Cardiac muscle cell (in vitro differentiated cells and primary cell): Measurements from ENCODE around the gene BNC2. TPM values are rescaled to one million over a fixed set of nuclear protein-coding genes. Genes with fewer than 3 reads are reported as not detected.

ENCODE experiments used
- DNase-seq, 2 donors: peaks; one replicate each; pipeline versions ENCODE4 v3.0.0 to v3.0.0-alpha.2; 2010 to 2017; ENCODE audit warnings: low read depth in 1 of 2, low spot score in 1 of 2
- H3K27ac ChIP-seq: fragments of 200-600 bp; sonication (generic); 2 replicates; pipeline ENCODE4 v1.5.1; 2016
- H3K27me3 ChIP-seq: fragments of 200-600 bp; sonication (generic); 2 replicates; pipeline ENCODE4 v1.6.0; 2016; ENCODE audit warnings: control low read depth
- H3K36me3 ChIP-seq: fragments of 200-600 bp; sonication (generic); 2 replicates; pipeline ENCODE4 v1.5.1; 2016; ENCODE audit warnings: control low read depth
- H3K4me1 ChIP-seq: fragments of 200-600 bp; sonication (generic); 2 replicates; pipeline ENCODE4 v1.8.1; 2017; ENCODE audit warnings: low read depth, mild to moderate bottlenecking, mixed run types
- H3K4me3 ChIP-seq: fragments of 200-600 bp; sonication (generic); 2 replicates; pipeline ENCODE4 v1.5.1; 2016; ENCODE audit warnings: mild to moderate bottlenecking
- H3K9me3 ChIP-seq: fragments of 200-600 bp; sonication (generic); 2 replicates; pipeline ENCODE4 v1.5.1; 2017; ENCODE audit warnings: low read depth, mild to moderate bottlenecking, control low read depth
- CTCF ChIP-seq: IDR thresholded peaks from 2 replicates; pipeline ENCODE4 v1.5.1; 2012; ENCODE audit warnings: low read depth, mild to moderate bottlenecking, low read length
- polyA plus RNA-seq: library from polyadenylated mRNA; unstranded; fragments of >200 nt; fragmentation: Nextera tagmentation; extraction: Ambion mirVana; gene quantifications from 2 replicates; pipeline ENCODE4 v1.2.1, GENCODE V29; 2016
- total RNA-seq: library from RNA; depleted of rRNA; stranded (reverse); fragments of >200 nt; gene quantifications from 2 replicates; pipeline ENCODE4 v1.2.3, GENCODE V29; 2016

BNC2 gene
- total and polyA plus RNA-seq, 2 experiments from 2014 or later = 0.54 to 0.55 TPM

- peak in 1 of 2 donors; percentile 8 for DNase-seq
- no peaks in the 10 kb centered on the region for H3K36me3 ChIP-seq
- H3K9me3 ChIP-seq = no peaks in the 10 kb centered on the region
- H3K27me3 ChIP-seq = peaks cover 31% of the 10 kb centered on the region
- no peak overlapping the region for H3K27ac ChIP-seq
- no peak for TF ChIP-seq CTCF
- H3K4me1 ChIP-seq = no peaks in the 10 kb centered on the region
- H3K4me3 ChIP-seq = no peak overlapping the region
Observed at GRCh38 chr9:16653491-16654399, 216.7 kb downstream of the BNC2 start.

DNA sequence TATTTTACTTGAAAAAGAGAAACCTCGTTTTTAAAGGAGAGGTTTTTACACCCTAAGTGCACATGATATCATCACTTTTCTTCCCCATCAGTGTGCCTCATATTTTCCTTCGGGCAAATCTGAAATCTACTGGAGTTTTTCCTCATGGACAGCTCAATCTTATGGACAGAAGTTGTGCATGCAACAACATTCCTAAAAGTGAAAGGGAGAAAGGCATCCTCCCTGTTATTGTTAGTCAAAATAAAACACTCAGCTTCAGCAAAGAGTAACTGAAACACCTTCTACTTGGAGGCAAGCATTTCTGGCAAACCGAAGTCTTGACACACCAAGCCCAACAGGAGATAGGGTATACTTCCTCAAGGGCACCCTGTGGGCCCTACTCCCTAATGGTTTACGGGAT is 217.9 kb downstream of the BNC2 start:
- H3K4me3 ChIP-seq = no peak overlapping the region
- no peaks in the 10 kb centered on the region for H3K4me1 ChIP-seq
- H3K36me3 ChIP-seq = no peaks in the 10 kb centered on the region
- peaks cover 26% of the 10 kb centered on the region for H3K27me3 ChIP-seq
- no peaks in the 10 kb centered on the region for H3K9me3 ChIP-seq
- no peak overlapping the region for H3K27ac ChIP-seq
- TF ChIP-seq CTCF = no peak
- DNase-seq = peak in 1 of 2 donors; percentile 38

DNA sequence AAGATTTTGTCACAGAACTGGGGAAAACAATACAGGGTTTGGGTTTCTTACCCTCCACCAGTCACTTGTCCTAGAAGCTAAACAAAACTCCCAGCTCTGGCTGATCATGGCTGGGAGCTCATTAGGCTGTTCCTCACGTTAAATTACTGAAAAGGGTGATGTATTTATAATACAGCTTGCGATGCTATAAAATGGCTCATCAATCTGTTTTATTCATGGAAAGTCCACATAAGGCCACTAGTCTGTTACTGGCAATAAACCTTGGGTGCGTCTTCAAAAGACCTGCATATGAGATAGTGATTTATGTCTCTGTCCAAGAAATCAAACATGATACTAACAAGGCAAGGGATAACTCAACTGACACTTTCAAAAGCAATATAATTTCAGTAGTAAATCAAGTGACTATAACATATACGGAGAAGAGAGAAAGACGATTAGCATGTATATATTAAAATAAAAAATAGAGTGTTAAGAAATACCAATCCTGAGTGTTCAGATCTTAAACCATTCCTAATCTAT is 219.0 kb downstream of the BNC2 start:
- H3K4me1 ChIP-seq = no peaks in the 10 kb centered on the region
- no peak for TF ChIP-seq CTCF
- H3K4me3 ChIP-seq = no peak overlapping the region
- H3K27ac ChIP-seq = no peak overlapping the region
- H3K36me3 ChIP-seq = no peaks in the 10 kb centered on the region
- peaks cover 17% of the 10 kb centered on the region for H3K27me3 ChIP-seq
- no peaks in the 10 kb centered on the region for H3K9me3 ChIP-seq
- no peak for DNase-seq

- Histone ChIP-seq H3K4me3 (no peak overlapping the region), H3K9me3 (no peaks in the 10 kb centered on the region), H3K4me1 (no peaks in the 10 kb centered on the region), H3K36me3 (no peaks in the 10 kb centered on the region), H3K27ac (no peak overlapping the region), H3K27me3 (peaks cover 15% of the 10 kb centered on the region)
- peak in 1 of 2 donors; percentile 42 for DNase-seq
- no peak for TF ChIP-seq CTCF
Observed at GRCh38 chr9:16645970-16646369, 224.5 kb downstream of the BNC2 start.

- no peak overlapping the region for H3K27ac ChIP-seq
- H3K9me3 ChIP-seq = no peaks in the 10 kb centered on the region
- no peak overlapping the region for H3K4me3 ChIP-seq
- peaks cover 20% of the 10 kb centered on the region for H3K27me3 ChIP-seq
- no peak for TF ChIP-seq CTCF
- H3K4me1 ChIP-seq = no peaks in the 10 kb centered on the region
- DNase-seq = no peak
- H3K36me3 ChIP-seq = no peaks in the 10 kb centered on the region
Observed at GRCh38 chr9:16642421-16643109, 227.9 kb downstream of the BNC2 start.
